RCC 7860 (cell line): Measurements from ENCODE around the gene TPD52L1.
"Not testable (repeated sequence)": the region's sequence is repeated elsewhere in the genome, so short reads cannot be mapped to it uniquely, and the experiment has no call there.

Experiments
- DNase-seq: peaks from one replicate; pipeline ENCODE4 v3.0.0-alpha.2; 2015; ENCODE audit warnings: low spot score
- FAIRE-seq: peaks from 2 replicates; lab custom pipeline; 2012; peaks lifted over from hg19 to GRCh38; lab: Jason Lieb, UNC

TPD52L1 gene, protein sequence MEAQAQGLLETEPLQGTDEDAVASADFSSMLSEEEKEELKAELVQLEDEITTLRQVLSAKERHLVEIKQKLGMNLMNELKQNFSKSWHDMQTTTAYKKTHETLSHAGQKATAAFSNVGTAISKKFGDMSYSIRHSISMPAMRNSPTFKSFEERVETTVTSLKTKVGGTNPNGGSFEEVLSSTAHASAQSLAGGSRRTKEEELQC

DNA sequence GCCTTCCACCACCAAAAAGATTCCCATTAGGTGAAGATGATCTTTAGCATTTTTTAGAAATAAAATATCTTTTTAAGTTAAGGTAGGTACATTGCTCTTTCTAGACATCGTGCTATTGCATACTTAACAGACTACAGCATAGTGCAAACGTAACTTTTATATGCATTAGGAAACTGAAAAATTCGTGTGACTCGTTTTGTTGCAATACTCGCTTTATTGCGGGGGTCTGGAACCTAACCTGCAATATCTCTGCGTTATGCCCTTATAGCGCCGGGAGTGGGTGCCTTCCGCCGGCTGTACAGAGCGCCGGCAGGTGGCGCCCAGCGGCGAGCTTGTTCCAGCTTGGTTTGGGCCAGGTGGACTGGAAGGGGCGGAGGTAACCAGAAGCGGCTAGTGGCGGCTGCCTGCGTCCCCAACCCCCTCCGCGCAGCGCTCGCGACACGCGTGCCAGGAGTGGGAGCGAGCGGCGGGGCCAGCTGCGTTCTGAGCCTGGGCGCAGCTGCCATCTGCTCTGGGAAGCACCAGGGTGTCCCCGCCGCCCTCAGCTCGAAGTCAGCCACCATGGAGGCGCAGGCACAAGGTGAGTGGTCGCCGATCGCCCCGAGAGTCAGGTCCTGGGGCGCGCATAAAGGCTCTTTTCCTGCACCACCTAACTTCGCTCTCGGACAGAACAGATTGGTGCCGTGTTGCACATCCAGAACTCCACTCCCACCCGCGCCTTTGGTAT is at the start of gene TPD52L1:
TSS of gene TPD52L1 (plus strand) at position 383 of the 727 bp plus-strand sequence. CDS start at position 562, 179 bp downstream.
- DNase-seq (peak; percentile 68), FAIRE-seq (no peak)

DNA sequence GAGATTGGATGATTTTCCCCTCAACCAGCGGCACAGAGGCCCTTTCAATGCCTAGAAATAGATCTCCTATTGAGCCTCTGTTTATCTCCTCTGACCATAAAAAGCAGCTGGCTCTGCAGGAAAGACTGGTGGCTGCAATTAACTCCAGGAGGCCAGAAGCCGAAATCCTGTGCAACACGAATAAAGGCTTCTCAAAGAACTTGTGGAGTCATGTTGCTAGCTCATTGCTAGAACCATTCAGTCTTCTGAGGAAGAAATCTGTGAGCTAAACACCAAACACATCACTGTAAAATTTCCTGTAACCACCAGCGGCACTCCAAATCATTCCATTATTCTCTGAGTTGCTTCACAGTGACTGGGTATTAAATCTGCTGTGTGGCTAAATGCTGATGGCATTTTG is 49.1 kb upstream of the TPD52L1 start:
- no peak for DNase-seq

DNA sequence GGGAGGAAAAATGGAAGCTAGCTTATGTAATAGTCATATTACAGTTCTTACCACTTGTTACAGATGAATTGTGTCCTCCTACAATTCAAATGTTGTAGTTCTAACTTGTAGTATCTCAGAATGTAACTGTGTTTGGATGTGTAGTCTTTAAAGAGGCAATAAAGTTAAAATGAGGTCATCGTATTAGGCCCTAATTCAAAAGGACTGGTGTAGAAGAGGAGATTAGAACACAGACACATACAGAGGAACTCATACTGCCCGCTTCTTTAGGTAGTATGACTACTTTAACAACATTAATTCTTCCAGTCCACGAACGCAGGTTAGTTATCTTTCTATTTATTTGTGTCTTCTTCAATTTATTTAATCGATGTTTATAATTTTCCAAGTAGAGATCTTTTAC is 46.5 kb upstream of the TPD52L1 start:
- FAIRE-seq, result no peak

More for the DNA sequence above, 49.1 kb upstream of the TPD52L1 start:
- no peak for FAIRE-seq

DNA sequence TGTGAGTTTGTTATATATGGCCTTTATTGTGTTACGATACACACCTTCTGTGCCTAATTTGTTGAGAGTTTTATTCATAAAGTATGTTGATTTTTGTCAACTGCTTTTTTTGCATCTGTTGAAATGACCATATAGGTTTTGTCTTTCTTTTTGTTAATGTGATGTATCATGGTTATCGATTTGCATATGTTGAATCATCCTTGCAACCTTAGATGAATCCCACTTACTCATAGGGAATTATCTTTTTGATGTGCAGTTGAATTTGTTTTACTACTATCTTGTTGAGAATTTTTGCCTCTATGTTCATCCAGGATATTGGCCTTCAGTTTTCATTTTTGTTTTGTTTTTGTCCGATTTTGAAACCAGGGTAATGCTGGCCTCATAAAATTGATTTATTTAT is 45.7 kb upstream of the TPD52L1 start:
- no peak for DNase-seq
- FAIRE-seq, result no peak

More for the DNA sequence above, 46.5 kb upstream of the TPD52L1 start:
- DNase-seq, result no peak

DNA sequence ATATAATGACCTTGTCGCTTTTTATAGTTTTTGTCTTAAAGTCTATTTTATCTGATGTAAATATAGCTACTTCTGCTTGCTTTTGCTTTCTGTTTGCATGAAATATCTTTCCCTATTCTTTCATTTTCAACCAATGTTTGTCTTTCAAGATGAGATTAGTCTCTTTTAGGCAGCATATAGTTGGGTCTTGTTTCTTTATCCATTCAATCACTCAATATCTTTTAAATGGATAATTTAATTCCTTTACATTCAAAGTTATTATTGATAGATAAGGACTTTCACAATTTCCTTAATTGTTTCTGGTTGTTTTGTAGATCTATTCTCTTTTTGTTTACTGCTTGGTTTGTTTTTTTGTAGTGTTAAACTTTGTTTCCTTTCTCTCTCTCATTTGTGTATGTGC is 43.5 kb upstream of the TPD52L1 start:
- DNase-seq (no peak), FAIRE-seq (no peak)

DNA sequence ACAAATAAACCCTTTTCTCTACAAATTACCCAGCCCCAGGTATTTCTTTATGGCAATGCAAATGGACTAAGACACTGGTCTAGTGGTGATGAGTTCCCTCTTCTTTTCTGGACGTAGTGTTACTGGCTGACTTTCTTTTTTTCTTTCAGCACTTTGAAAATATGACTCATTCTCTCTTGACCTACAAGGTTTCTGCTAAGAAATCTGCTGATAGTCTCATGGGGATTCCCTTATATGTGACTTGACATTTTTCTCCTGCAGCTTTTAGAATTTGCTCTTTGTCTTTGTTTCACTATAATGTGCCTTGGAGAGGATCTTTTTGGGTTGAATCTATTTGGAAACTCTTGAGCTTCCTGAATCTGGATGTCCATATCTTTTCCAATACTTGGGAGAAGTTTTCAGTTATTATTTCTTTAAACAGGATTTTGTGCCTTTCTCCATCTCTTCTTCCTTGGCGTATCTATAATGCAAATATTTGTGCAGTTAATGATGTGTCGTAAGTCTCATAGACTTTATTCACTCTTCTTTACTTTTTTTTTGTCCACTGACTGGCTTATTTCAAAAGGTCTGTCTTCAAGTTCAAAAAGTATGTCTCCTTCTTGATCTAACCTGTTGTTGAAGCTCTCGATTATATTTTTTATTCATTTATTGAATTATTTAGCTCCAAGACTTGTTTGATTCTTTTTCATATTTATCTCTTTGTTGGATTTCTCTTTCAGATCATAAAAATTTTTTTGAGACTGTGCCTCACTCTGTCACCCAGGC is 42.2 kb upstream of the TPD52L1 start:
- FAIRE-seq (no peak), DNase-seq (no peak)

DNA sequence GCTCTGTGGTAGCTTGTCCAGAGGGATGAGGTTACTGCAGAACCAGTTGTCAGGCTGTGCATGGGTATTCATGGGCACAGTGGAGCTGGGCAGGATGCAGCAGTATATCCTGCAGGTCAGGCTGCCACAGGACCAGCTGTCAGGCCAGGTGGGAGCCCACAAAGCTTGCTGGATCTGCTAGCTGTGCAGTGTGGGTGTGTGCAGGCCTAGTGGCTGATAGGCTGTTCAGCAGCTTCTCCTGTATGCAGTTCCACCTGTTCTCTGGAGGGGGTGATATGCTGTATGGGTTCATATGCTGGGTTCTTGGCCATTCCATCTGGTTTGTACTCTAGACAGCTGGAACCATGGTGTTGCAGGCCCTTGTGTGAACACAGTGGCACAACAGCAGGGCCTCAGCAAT is 40.6 kb upstream of the TPD52L1 start:
- DNase-seq, result no peak
- FAIRE-seq, result no peak

DNA sequence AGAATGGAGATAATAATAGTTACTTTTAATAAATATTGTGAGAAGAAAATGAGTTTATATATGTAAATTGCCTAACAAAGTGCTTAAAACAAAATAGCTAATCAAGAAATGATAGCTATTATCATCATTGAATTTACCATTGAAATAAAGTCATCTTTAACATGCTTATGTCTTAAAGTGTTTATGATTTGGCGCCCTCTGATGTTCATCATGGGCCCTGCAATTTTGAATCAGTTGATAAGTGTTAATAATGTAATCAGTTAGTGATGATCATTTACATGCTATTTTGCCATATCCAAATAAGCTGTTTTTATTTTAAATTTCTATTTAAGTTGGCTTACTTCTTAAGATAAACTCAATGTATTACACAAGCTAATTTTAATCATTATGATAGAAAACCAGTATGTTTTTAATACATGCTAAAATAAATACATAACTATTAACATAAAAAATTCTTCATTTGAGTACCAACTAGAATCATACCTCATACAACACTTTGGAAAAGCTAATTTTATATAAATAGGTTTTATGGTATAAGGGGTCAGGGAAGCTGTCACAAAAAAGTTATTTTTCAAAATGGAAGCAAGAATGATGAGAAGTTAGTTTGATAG is 39.2 kb upstream of the TPD52L1 start:
- FAIRE-seq (peak; percentile 81), DNase-seq (peak; percentile 26)

DNA sequence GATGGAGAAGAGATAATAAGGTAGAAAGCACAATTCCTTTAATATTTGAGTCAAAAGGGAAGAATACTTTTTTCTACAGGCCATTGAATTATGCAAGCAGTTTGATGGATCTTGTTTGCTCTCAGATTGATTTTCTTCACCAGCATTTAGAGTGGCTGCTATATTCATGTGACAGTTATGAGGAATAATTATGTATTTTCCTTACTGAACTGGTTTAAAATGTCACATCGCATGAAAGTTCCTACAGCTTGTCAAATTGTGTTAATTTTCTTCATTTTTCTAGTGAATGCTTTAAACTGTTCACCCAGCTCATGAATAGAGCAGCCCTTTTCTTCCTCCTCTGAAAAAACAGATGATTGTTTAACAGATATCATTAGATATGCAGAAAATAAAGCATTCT is 37.4 kb upstream of the TPD52L1 start:
- no peak for FAIRE-seq
- DNase-seq, result no peak

DNA sequence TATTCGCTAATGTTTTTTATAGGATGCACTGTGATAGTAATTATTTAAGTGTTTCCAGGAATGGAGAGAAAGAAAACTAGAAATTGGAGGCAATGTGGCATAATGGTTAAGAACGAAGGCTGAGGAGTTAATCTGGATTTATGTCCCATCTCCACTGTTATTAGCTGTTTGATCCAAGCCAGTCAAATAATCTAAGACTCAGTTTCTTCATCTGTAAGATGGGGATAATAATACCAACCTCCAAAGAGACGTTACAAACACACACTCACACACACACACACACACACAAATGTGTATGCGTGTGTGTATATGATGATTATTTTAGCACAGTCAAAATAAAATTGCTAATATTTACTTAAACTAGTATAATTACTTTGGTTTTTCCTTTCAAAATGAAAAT is 36.9 kb upstream of the TPD52L1 start:
- no peak for FAIRE-seq

DNA sequence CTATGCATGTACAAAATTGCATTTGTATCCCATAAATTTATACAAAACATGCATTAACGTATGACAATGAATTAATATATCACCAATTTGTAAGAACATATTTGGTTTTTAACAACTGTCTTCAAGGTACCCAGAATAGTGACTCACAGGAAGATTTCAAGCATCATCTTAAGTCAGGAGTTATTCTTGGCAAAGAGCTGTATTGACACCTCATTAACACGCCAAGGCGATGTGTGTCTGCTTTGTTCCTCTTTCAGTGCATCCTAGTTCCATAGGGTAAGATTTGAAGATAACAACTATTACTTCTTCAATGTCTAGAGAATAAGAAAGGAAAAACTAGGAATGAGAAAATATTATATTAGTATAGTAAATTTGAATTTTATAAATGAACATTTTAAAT is 35.8 kb upstream of the TPD52L1 start:
- DNase-seq (no peak), FAIRE-seq (no peak)

More for the DNA sequence above, 36.9 kb upstream of the TPD52L1 start:
- no peak for DNase-seq

DNA sequence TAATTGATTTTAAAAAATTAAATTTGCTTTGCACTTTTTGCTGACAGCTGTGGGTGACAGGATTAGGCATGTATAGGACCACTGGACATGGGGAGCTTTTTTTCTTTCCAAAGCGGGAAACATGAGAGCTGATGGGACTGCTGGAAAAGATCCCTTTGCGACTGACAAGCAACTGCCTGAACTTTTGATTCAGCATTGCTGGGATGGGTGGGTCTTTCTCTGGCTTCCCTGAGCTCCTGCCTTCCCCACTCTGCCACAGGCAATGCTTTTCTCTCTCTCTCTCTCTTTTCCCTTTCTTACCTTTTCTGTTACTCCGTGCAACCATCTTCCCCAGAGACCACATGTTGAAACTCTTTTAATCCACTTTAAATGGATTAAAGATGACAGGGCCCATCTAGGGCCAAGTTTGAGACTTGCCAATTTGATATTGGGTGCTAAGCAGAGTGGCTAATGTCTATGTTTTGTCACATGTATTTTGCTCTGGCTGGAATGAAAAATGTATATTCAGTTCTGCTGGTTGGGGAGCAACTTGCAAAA is 33.5 kb upstream of the TPD52L1 start:
- FAIRE-seq, result no peak
- no peak for DNase-seq

DNA sequence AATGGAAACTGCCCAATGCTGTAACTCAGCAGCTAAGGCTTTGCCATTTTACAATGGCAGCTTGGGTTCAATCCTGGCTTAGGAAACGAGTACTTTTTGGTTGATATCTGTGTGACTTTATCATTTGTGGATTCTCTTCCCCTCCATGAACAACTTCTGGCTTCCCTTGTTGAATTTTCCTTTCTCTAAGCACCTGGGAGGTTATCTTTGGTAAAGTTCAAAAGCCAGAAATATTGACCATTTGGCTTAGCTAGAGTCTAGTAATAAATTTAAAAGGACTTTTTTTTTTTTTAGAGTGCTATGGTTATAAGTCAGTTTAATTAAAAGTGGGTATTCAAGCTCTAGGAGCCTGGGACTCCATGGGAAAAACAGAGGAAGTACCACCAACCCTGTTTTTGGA is 31.7 kb upstream of the TPD52L1 start:
- FAIRE-seq, result no peak
- no peak for DNase-seq

DNA sequence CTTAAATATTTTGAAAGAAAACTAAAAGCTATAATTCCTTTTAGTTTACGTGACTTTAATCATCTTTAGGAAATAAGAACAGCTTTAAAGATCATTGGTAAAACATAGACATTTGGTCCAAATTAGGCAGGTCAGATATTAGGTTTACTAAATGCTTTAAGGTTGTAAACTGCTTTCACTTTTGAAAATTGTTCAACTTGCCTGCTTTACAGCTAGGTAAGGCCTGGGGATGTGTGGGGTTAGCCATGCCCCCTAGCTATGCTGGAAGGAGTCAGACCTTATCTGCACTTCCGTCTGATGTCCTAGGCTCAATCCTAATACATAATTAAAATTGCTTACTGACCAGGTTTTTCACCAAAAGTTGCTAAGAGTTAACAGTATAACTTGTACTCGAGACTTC is 30.5 kb upstream of the TPD52L1 start:
- no peak for DNase-seq
- FAIRE-seq, result peak; percentile 15

DNA sequence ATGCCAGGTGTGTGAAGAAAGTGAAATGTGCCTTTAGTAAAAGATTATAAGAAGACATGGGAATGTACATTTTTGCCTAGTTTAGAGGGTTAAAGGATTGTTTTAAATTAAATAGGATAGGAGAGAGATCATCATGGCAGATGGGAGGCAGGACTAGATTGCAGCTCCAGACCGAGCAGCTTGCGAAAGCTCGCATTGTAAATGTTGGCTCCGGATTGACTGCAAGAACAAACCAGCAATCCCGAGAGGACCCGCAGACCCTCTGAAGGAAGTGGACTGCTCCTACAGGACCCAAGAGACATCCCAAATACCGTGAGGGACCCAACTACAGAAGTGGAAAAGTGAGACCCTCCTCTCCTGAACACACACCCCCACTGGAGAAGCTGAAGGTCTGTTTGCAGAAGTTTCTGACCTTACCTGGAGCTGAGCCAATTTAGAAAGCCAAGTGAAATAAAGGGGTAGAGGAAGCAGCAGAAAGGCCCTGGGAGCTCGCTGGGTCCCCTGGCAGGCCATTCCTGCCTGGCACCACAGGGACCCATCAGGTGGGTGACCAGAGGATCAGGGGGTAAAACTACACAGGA is 30.0 kb upstream of the TPD52L1 start:
- DNase-seq (no peak), FAIRE-seq (no peak)

DNA sequence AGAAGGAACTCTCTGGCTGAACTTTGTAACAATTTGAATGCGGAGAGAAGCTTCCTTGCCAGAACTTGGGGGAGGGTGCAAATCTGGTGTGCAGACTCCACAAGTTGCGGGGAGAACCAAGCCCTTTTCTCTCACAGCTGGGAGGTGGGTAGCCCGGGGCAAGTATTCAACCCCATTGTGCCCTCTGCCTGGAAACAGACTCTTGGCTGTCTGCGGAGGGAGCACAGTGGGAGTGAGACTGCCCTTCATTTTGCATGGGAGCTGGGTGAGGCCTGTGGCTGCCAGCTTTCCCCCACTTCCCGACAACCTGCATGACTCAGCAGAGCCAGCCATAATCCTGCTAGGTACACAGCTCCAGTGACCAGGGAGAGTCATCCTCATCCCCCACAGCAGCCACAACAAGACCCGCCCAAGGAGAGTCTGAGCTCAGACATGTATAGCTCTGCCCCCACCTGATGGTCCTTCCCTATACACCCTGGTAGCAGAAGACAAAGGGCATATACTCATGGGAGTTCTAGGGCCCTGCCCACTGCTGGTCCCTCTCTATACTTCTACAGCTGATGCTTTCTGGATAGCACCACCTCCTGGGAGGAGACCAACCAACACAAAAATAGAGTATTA is 29.4 kb upstream of the TPD52L1 start:
- DNase-seq, result peak; percentile 74
- FAIRE-seq, result peak; percentile 62

DNA sequence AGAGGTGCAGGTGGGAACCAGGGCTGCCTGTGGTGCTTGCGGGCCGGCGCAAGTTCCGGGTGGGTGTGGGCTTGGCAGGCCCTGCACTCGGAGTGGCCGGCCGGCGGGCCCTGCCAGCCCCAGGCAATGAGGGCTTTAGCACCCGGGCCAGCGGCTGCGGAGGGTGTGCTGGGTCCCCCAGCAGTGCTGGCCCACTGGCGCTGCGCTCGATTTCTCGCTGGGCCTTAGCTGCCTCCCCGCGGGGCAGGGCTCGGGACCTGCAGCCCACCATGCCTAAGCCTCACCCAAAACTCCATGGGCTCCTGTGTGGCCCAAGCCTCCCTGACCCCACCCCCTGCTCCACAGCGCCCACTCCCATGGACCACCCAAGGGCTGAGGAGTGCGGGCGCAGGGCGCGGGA is 27.7 kb upstream of the TPD52L1 start:
- not testable (repeated sequence) for FAIRE-seq, DNase-seq

DNA sequence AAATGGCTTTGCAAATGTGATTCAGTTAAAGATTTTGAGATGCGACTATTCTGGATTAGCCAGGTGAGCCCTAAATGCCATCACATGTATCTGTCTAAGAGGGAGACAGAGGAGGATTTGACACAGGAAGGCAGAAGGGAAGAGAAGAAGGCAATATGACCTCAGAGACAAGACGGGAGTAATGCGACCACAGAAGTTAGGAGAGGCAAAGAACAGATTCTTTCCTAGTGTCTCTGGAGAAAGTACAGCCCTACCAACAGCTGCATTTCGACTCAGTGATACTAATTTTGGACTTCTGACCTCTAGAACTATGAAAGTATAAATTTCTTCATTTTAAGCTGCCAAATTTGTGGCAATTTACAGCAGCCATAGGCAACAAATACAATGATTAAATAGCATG is 24.2 kb upstream of the TPD52L1 start:
- FAIRE-seq (no peak), DNase-seq (no peak)

DNA sequence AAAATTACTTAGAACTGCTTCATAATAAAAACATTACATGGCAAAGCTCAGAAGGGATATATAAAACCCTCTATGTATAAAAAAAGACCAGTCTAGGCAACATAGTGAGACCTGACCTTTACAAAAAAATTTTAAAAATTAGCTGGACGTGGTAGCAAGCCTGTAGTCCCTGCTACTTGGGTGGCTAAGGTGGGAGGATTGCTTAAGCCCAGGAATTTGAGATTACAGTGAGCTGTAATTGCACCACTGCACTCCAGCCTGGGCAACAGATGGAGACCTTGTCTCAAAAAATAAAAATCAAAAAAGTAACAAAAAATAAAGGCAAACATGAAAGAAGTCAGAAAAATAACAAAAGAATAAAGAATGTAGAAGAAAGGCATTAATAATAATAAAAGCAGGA is 21.5 kb upstream of the TPD52L1 start:
- DNase-seq (no peak), FAIRE-seq (no peak)

DNA sequence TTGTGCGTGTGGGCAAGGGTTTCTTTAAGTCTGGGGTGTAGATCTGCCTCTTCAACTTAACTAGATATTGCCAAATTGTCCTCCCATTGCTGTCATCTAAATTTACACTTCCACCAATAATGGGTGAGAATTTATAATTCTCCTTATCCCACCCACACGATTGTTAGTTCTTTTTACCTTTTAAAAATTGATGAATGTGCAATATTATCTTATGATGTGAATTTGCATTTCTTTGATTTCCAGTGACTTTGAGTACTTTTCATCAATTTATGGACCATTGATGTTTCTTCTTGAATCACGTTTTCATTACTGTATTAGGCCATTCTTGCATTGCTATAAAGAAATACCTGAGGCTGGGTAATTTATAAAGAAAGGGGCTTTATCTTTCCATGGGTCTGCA is 17.2 kb upstream of the TPD52L1 start:
- FAIRE-seq, result no peak

More for the DNA sequence above, 17.2 kb upstream of the TPD52L1 start:
- DNase-seq, result no peak
